Measurements from ENCODE around the gene DYNC1LI1. TPM values are rescaled to one million over a fixed set of nuclear protein-coding genes. Genes with fewer than 3 reads are reported as not detected.

The DYNC1LI1 gene
- polyA plus RNA-seq, 1 of the 3 experiments (the other 2 are of a cell fraction): 15.4 TPM

DNA sequence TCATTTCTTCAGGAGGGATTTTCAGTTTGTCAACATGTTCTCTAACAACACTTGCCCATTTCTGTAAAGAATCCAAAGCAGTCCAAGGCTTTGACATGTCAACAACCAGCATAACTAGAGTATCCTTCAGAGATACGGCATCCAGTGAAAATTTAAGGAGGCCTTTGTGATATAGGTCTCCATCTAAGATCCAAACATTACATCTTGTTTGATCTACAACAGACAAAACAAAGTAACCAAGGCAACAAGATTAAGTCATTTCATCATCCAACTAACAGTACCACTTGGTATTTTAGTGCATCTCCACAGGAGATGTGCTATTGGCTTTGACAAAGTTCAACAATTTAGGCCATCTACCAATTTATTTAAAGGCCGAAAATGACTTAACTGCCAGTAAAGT is 25.8 kb downstream of the DYNC1LI1 start:
- ChIA-PET POLR2A (no interaction called here), CTCF (no interaction called here)
- H3K4me1 ChIP-seq (ENCODE audit: control insufficient read depth in 1 of 2, insufficient read depth in 2 of 2, low read depth in 1 of 2, low read length in 1 of 2): no peaks in the 10 kb centered on the region
- TF ChIP-seq POLR2AphosphoS5 (IDR thresholded peaks at IDR 0.05; ENCODE audit: low read depth, low read length) (no peak), CHD2 (IDR thresholded peaks at IDR 0.05; ENCODE audit: low read length, partially characterized antibody) (no peak)
- no peak overlapping the region for H2AFZ ChIP-seq (ENCODE audit: low read depth)
- no peaks in the 10 kb centered on the region for H3K9me3 ChIP-seq
- no peak overlapping the region for H3K4me2 ChIP-seq
- no peak overlapping the region for H3K9ac ChIP-seq
- no peak for DNase-seq
- no peak overlapping the region for H3K27ac ChIP-seq (ENCODE audit: low read depth in 2 of 2, low read length in 1 of 2)
- H3K36me3 ChIP-seq (replicated peaks in 1 of 2; ENCODE audit: control insufficient read depth in 1 of 2, insufficient read depth in 2 of 2, low read length in 1 of 2): peaks cover 3 to 20% of the 10 kb centered on the region in 2 experiments
- no peaks in the 10 kb centered on the region for H3K27me3 ChIP-seq (ENCODE audit: insufficient read depth)
- H3K4me3 ChIP-seq (ENCODE audit: low read depth in 2 of 2, low read length in 1 of 2): no peak overlapping the region
- H4K20me1 ChIP-seq (ENCODE audit: insufficient read depth): peaks cover 7% of the 10 kb centered on the region
- H3K9me2 ChIP-seq: no peaks in the 10 kb centered on the region
- H3F3A ChIP-seq (replicated peaks; ENCODE audit: insufficient read depth): no peaks in the 10 kb centered on the region
- 91% methylated on average over 2 of the region's 2 CpGs for WGBS (ENCODE audit: low lambda C conversion rate)
- peaks cover 73% of the 10 kb centered on the region for H3K79me2 ChIP-seq (ENCODE audit: insufficient read depth)

DNA sequence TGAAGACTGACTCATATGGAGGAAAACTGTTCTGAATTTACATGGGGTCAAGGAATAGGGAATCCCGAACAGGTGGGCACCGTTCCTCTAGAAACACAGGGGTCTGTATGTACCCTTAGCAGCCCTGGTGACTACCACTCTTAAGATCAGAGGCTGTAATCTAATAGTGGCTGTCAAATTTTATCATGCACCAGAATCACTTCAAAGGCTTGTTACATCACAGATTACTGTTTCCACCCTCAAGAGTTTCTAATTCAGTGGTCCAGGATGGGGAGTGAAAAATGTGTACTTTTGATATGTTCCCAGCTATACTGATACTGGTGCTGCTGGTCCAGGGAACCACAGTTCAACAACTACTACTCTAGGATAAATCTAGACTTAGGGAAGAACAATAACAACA is 27.9 kb downstream of the DYNC1LI1 start:
- 85% methylated on average over 2 of the region's 2 CpGs for WGBS (ENCODE audit: low lambda C conversion rate)
- no peak overlapping the region for H2AFZ ChIP-seq (ENCODE audit: low read depth)
- CTCF ChIA-PET: no interaction called here

DNA sequence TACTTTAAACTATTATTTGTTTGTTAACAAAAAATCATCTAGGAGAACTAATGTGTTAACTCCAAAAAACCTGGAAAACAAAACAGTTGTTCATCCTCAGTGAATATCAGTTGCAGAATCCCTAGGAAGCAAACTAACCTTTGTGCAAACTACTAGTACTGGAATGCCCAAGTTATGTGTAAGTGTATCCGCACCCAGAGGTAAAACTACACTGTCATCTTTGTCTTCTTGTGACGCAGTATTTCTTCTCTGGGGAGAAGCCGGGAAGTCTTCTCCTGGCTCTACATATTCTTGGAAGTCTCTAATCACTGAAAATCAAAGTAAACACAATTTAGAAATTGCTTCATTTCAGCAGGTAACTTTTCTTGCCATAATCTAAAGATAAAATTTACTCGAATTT is 29.8 kb downstream of the DYNC1LI1 start:
- ChIA-PET POLR2A (no interaction called here), CTCF (no interaction called here)
- Histone ChIP-seq H3K27me3 (ENCODE audit: insufficient read depth) (no peaks in the 10 kb centered on the region), H3K36me3 (replicated peaks in 1 of 2; ENCODE audit: control insufficient read depth in 1 of 2, insufficient read depth in 2 of 2, low read length in 1 of 2) (peaks cover 11 to 39% of the 10 kb centered on the region in 2 experiments), H3K9ac (no peak overlapping the region), H2AFZ (ENCODE audit: low read depth) (no peak overlapping the region), H3K79me2 (ENCODE audit: insufficient read depth) (peaks cover 39% of the 10 kb centered on the region), H3K4me1 (ENCODE audit: control insufficient read depth in 1 of 2, insufficient read depth in 2 of 2, low read depth in 1 of 2, low read length in 1 of 2) (no peaks in the 10 kb centered on the region), H3K4me2 (no peak overlapping the region), H4K20me1 (ENCODE audit: insufficient read depth) (no peaks in the 10 kb centered on the region), H3K4me3 (ENCODE audit: low read depth in 2 of 2, low read length in 1 of 2) (no peak overlapping the region), H3K9me3 (no peaks in the 10 kb centered on the region), H3K27ac (ENCODE audit: low read depth in 2 of 2, low read length in 1 of 2) (no peak overlapping the region), H3K9me2 (no peaks in the 10 kb centered on the region), H3F3A (replicated peaks; ENCODE audit: insufficient read depth) (peaks cover 9% of the 10 kb centered on the region)
- DNase-seq: no peak
- 76% methylated on average over 4 of the region's 4 CpGs for WGBS (ENCODE audit: low lambda C conversion rate)
- TF ChIP-seq SMC3 (IDR thresholded peaks at IDR 0.05; ENCODE audit: low read depth, low read length) (no peak), ELF1 (IDR thresholded peaks at IDR 0.05) (no peak), EZH2phosphoT487 (IDR thresholded peaks at IDR 0.05; ENCODE audit: borderline replicate concordance, low read depth) (no peak)
- TF ChIP-seq, protein P1, sequence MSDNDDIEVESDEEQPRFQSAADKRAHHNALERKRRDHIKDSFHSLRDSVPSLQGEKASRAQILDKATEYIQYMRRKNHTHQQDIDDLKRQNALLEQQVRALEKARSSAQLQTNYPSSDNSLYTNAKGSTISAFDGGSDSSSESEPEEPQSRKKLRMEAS (IDR thresholded peaks at IDR 0.05; ENCODE audit: low read depth): no peak
- TF ChIP-seq, protein P2, sequence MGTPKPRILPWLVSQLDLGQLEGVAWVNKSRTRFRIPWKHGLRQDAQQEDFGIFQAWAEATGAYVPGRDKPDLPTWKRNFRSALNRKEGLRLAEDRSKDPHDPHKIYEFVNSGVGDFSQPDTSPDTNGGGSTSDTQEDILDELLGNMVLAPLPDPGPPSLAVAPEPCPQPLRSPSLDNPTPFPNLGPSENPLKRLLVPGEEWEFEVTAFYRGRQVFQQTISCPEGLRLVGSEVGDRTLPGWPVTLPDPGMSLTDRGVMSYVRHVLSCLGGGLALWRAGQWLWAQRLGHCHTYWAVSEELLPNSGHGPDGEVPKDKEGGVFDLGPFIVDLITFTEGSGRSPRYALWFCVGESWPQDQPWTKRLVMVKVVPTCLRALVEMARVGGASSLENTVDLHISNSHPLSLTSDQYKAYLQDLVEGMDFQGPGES (IDR thresholded peaks at IDR 0.05; ENCODE audit: low read depth, low read length): no peak
- TF ChIP-seq, protein P3, sequence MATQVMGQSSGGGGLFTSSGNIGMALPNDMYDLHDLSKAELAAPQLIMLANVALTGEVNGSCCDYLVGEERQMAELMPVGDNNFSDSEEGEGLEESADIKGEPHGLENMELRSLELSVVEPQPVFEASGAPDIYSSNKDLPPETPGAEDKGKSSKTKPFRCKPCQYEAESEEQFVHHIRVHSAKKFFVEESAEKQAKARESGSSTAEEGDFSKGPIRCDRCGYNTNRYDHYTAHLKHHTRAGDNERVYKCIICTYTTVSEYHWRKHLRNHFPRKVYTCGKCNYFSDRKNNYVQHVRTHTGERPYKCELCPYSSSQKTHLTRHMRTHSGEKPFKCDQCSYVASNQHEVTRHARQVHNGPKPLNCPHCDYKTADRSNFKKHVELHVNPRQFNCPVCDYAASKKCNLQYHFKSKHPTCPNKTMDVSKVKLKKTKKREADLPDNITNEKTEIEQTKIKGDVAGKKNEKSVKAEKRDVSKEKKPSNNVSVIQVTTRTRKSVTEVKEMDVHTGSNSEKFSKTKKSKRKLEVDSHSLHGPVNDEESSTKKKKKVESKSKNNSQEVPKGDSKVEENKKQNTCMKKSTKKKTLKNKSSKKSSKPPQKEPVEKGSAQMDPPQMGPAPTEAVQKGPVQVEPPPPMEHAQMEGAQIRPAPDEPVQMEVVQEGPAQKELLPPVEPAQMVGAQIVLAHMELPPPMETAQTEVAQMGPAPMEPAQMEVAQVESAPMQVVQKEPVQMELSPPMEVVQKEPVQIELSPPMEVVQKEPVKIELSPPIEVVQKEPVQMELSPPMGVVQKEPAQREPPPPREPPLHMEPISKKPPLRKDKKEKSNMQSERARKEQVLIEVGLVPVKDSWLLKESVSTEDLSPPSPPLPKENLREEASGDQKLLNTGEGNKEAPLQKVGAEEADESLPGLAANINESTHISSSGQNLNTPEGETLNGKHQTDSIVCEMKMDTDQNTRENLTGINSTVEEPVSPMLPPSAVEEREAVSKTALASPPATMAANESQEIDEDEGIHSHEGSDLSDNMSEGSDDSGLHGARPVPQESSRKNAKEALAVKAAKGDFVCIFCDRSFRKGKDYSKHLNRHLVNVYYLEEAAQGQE (IDR thresholded peaks at IDR 0.05; ENCODE audit: low read depth, low read length): no peak
- TF ChIP-seq, protein P4, sequence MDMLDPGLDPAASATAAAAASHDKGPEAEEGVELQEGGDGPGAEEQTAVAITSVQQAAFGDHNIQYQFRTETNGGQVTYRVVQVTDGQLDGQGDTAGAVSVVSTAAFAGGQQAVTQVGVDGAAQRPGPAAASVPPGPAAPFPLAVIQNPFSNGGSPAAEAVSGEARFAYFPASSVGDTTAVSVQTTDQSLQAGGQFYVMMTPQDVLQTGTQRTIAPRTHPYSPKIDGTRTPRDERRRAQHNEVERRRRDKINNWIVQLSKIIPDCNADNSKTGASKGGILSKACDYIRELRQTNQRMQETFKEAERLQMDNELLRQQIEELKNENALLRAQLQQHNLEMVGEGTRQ (IDR thresholded peaks at IDR 0.05; ENCODE audit: borderline replicate concordance, low read depth, low read length): no peak

More for the DNA sequence above, 27.9 kb downstream of the DYNC1LI1 start:
- Histone ChIP-seq H4K20me1 (ENCODE audit: insufficient read depth) (no peaks in the 10 kb centered on the region; the same call in 1 of the 2 replicates), H3K4me2 (no peak overlapping the region), H3K27me3 (ENCODE audit: insufficient read depth) (no peaks in the 10 kb centered on the region), H3K36me3 (replicated peaks in 1 of 2; ENCODE audit: control insufficient read depth in 1 of 2, insufficient read depth in 2 of 2, low read length in 1 of 2) (peaks cover 6 to 25% of the 10 kb centered on the region in 2 experiments), H3K4me1 (ENCODE audit: control insufficient read depth in 1 of 2, insufficient read depth in 2 of 2, low read depth in 1 of 2, low read length in 1 of 2) (no peaks in the 10 kb centered on the region), H3K9ac (no peak overlapping the region), H3F3A (replicated peaks; ENCODE audit: insufficient read depth) (peaks cover 5% of the 10 kb centered on the region), H3K4me3 (ENCODE audit: low read depth in 2 of 2, low read length in 1 of 2) (no peak overlapping the region), H3K9me3 (no peaks in the 10 kb centered on the region), H3K27ac (ENCODE audit: low read depth in 2 of 2, low read length in 1 of 2) (no peak overlapping the region), H3K9me2 (no peaks in the 10 kb centered on the region), H3K79me2 (ENCODE audit: insufficient read depth) (peaks cover 58% of the 10 kb centered on the region)
- DNase-seq: no peak
- TF ChIP-seq EP300 (IDR thresholded peaks at IDR 0.05; ENCODE audit: borderline replicate concordance in 1 of 2, low read depth in 1 of 2, low read length in 1 of 2) (no peak), GATA2 (CRISPR knock-in tag; IDR thresholded peaks at IDR 0.05) (no peak), RCOR1 (IDR thresholded peaks at IDR 0.05; ENCODE audit: low read length) (no peak), RXRA (IDR thresholded peaks at IDR 0.05; ENCODE audit: borderline replicate concordance, low read depth) (no peak), TEAD4 (IDR thresholded peaks at IDR 0.05; ENCODE audit: borderline replicate concordance, insufficient read depth) (no peak), TAF1 (IDR thresholded peaks at IDR 0.05; ENCODE audit: borderline replicate concordance, low read depth, low read length) (no peak)
- TF ChIP-seq, protein P5, sequence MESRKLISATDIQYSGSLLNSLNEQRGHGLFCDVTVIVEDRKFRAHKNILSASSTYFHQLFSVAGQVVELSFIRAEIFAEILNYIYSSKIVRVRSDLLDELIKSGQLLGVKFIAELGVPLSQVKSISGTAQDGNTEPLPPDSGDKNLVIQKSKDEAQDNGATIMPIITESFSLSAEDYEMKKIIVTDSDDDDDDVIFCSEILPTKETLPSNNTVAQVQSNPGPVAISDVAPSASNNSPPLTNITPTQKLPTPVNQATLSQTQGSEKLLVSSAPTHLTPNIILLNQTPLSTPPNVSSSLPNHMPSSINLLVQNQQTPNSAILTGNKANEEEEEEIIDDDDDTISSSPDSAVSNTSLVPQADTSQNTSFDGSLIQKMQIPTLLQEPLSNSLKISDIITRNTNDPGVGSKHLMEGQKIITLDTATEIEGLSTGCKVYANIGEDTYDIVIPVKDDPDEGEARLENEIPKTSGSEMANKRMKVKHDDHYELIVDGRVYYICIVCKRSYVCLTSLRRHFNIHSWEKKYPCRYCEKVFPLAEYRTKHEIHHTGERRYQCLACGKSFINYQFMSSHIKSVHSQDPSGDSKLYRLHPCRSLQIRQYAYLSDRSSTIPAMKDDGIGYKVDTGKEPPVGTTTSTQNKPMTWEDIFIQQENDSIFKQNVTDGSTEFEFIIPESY (IDR thresholded peaks at IDR 0.05; ENCODE audit: borderline replicate concordance, low read depth): no peak
- POLR2A ChIA-PET: no interaction called here

Measured in SK-N-SH (cell line).